Measurements from ENCODE around the gene ZNRF2.

ZNRF2 gene

DNA sequence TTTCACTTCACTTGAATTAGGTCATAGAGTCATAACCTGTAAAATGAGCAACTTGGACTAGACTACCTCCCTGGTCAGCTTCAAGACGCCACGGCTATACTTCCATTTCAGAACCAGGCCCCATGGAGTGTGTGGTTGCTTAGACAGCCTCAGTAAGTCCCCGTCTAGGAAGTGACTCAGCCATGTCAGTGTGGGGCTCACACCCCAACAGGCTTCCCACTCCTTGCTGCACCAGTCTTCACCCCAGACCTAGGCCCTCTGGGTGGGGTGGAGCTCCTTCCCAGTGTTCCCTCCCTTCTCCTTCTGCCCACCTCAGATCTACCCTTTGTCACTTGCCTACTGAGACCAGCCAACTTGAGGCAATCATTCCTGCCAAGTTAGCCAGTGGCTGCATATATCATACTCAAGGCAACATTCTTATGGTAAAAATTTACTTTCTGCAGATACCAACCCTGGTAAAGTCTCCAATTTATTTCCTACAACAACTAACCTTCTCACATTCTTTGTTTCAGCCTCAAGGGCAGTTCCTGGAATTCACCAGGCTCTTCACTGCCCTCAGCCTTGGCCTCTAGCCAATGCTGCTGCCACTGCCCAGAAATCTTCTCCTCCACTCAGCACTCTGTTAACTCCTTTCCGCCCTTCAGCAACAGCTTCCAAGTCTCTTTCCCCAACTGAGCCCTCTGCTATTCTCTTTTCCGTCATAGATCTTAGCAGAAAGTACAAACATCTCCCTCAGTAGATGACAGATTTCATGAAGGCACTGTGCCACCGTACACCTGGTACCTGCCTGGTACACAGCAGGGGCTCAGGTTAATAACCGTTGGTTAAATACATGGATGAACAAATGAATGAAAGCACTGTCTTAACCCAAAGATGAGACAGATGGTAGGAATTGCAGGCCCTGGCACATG lies 31.3 kb upstream of the ZNRF2 start:
- no peaks in the 10 kb centered on the region for H3K4me1 ChIP-seq (ENCODE audit: low read length)
- no peak for TF ChIP-seq EZH2 (optimal IDR thresholded peaks at IDR 0.05; ENCODE audit: low read depth, low read length)
- TF ChIP-seq, protein P1, sequence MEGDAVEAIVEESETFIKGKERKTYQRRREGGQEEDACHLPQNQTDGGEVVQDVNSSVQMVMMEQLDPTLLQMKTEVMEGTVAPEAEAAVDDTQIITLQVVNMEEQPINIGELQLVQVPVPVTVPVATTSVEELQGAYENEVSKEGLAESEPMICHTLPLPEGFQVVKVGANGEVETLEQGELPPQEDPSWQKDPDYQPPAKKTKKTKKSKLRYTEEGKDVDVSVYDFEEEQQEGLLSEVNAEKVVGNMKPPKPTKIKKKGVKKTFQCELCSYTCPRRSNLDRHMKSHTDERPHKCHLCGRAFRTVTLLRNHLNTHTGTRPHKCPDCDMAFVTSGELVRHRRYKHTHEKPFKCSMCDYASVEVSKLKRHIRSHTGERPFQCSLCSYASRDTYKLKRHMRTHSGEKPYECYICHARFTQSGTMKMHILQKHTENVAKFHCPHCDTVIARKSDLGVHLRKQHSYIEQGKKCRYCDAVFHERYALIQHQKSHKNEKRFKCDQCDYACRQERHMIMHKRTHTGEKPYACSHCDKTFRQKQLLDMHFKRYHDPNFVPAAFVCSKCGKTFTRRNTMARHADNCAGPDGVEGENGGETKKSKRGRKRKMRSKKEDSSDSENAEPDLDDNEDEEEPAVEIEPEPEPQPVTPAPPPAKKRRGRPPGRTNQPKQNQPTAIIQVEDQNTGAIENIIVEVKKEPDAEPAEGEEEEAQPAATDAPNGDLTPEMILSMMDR (IDR thresholded peaks at IDR 0.05; ENCODE audit: low read length) = no peak
- TF ChIP-seq EZH2phosphoT487 (IDR thresholded peaks at IDR 0.05; ENCODE audit: low read length) = no peak
- H3K9me3 ChIP-seq (replicated peaks; ENCODE audit: insufficient read depth, low read length) = no peaks in the 10 kb centered on the region
- H2AFZ ChIP-seq (ENCODE audit: low read length) = no peak overlapping the region
- no peaks in the 10 kb centered on the region for H3K27me3 ChIP-seq (replicated peaks; ENCODE audit: insufficient read depth, low read length)
- no peak for DNase-seq
- no peaks in the 10 kb centered on the region for H3K79me2 ChIP-seq (ENCODE audit: low read length)
- no peaks in the 10 kb centered on the region for H4K20me1 ChIP-seq (ENCODE audit: insufficient read depth, low read length)
- no peaks in the 10 kb centered on the region for H3K36me3 ChIP-seq (replicated peaks; ENCODE audit: insufficient read depth, low read length)
- H3K4me3 ChIP-seq (ENCODE audit: low read length) = no peak overlapping the region
- H3K9ac ChIP-seq (ENCODE audit: low read length) = no peak overlapping the region
- no peaks in the 10 kb centered on the region for H3F3A ChIP-seq (ENCODE audit: insufficient read depth, low read length)
- H3K27ac ChIP-seq (ENCODE audit: low read length) = no peak overlapping the region
- H3K4me2 ChIP-seq (ENCODE audit: low read depth, low read length) = no peak overlapping the region
- no peaks in the 10 kb centered on the region for H3K9me2 ChIP-seq (replicated peaks; ENCODE audit: insufficient read depth, low read length)

DNA sequence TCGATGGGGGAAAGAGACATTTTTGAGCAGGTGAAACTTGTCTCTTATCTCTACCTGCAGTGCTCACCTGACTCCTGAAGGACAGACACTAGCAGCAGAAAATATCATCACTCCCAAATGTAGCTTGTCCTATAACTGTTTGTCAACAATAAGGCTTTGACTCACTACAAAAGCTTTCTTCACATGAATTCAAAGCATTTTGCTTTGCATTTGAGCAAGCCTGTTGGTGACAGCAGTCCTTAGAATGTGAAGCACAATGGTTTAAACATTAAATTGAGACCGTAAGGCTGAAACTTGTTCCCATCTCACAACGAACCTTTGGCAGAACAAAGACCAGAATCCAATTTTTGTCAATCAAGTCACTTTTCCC lies 30.6 kb upstream of the ZNRF2 start:
- no peak overlapping the region for H3K9ac ChIP-seq (ENCODE audit: low read length)
- no peaks in the 10 kb centered on the region for H3K27me3 ChIP-seq (replicated peaks; ENCODE audit: insufficient read depth, low read length)
- no peaks in the 10 kb centered on the region for H3K79me2 ChIP-seq (ENCODE audit: low read length)
- DNase-seq = no peak
- H2AFZ ChIP-seq (ENCODE audit: low read length) = no peak overlapping the region
- no peaks in the 10 kb centered on the region for H3F3A ChIP-seq (ENCODE audit: insufficient read depth, low read length)
- H3K9me2 ChIP-seq (replicated peaks; ENCODE audit: insufficient read depth, low read length) = no peaks in the 10 kb centered on the region
- no peaks in the 10 kb centered on the region for H3K9me3 ChIP-seq (replicated peaks; ENCODE audit: insufficient read depth, low read length)
- no peaks in the 10 kb centered on the region for H3K4me1 ChIP-seq (ENCODE audit: low read length)
- no peak overlapping the region for H3K4me2 ChIP-seq (ENCODE audit: low read depth, low read length)
- TF ChIP-seq EZH2phosphoT487 (IDR thresholded peaks at IDR 0.05; ENCODE audit: low read length) (no peak), EZH2 (optimal IDR thresholded peaks at IDR 0.05; ENCODE audit: low read depth, low read length) (no peak)
- TF ChIP-seq, protein P1 (IDR thresholded peaks at IDR 0.05; ENCODE audit: low read length) = no peak
- H3K4me3 ChIP-seq (ENCODE audit: low read length) = no peak overlapping the region
- no peaks in the 10 kb centered on the region for H4K20me1 ChIP-seq (ENCODE audit: insufficient read depth, low read length)
- H3K27ac ChIP-seq (ENCODE audit: low read length) = no peak overlapping the region
- no peaks in the 10 kb centered on the region for H3K36me3 ChIP-seq (replicated peaks; ENCODE audit: insufficient read depth, low read length)

DNA sequence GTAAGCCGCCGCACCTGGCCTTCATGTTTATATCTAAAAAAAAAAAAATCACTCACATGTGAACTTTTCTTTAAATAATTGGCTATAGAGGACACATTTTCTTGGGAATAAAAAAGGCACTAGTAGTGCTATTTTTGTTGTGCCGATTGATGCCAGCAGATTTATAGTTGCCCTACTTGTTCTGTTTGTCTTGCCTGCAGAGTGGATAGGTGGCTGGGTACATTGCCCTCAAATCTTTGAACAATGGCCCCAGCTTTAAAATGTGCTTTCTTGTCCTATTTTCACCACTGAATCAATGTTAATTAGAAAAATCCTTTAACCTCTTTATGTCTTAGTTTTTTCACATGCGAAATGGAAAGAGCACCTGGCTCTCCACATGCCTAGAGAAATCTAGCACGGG lies 30.1 kb upstream of the ZNRF2 start:
- Histone ChIP-seq H3K4me1 (ENCODE audit: low read length) (no peaks in the 10 kb centered on the region), H3K79me2 (ENCODE audit: low read length) (no peaks in the 10 kb centered on the region), H3K9me3 (replicated peaks; ENCODE audit: insufficient read depth, low read length) (no peaks in the 10 kb centered on the region), H3K4me3 (ENCODE audit: low read length) (no peak overlapping the region), H3K27ac (ENCODE audit: low read length) (no peak overlapping the region), H3K4me2 (ENCODE audit: low read depth, low read length) (no peak overlapping the region), H3K9ac (ENCODE audit: low read length) (no peak overlapping the region), H3K27me3 (replicated peaks; ENCODE audit: insufficient read depth, low read length) (no peaks in the 10 kb centered on the region), H3K36me3 (replicated peaks; ENCODE audit: insufficient read depth, low read length) (no peaks in the 10 kb centered on the region), H3F3A (ENCODE audit: insufficient read depth, low read length) (no peaks in the 10 kb centered on the region), H2AFZ (ENCODE audit: low read length) (no peak overlapping the region), H3K9me2 (replicated peaks; ENCODE audit: insufficient read depth, low read length) (no peaks in the 10 kb centered on the region), H4K20me1 (ENCODE audit: insufficient read depth, low read length) (no peaks in the 10 kb centered on the region)
- DNase-seq = no peak
- TF ChIP-seq EZH2 (optimal IDR thresholded peaks at IDR 0.05; ENCODE audit: low read depth, low read length) (no peak), EZH2phosphoT487 (IDR thresholded peaks at IDR 0.05; ENCODE audit: low read length) (no peak)
- TF ChIP-seq, protein P1 (IDR thresholded peaks at IDR 0.05; ENCODE audit: low read length) = no peak
